ENCODE measurements around the gene DGKI. TPM values are rescaled to one million over a fixed set of nuclear protein-coding genes. Genes with fewer than 3 reads are reported as not detected.

Gene DGKI
- total and polyA plus RNA-seq, 4 donors, result 0.01 to 0.37 (median 0.31) TPM

GRCh38 chr7:137507096-137507495 is 339.7 kb downstream of the DGKI start:
- WGBS, result 54% methylated on average over 2 of the region's 2 CpGs
- H3K4me1 ChIP-seq (ENCODE audit: control insufficient read depth in 4 of 4, insufficient read depth in 4 of 4, low read length in 3 of 4), result no peaks in the 10 kb centered on the region
- TF ChIP-seq, protein P1, sequence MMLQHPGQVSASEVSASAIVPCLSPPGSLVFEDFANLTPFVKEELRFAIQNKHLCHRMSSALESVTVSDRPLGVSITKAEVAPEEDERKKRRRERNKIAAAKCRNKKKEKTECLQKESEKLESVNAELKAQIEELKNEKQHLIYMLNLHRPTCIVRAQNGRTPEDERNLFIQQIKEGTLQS (IDR thresholded peaks at IDR 0.05), result no peak
- TF ChIP-seq RXRA (IDR thresholded peaks at IDR 0.05), result no peak
- no peak for TF ChIP-seq CTCF (IDR thresholded peaks at IDR 0.05; ENCODE audit: low read depth, low read length, missing input control)
- no peak for TF ChIP-seq HNF4A (conservative IDR thresholded peaks at IDR 0.05)
- TF ChIP-seq RAD21 (IDR thresholded peaks at IDR 0.05), result no peak
- TF ChIP-seq, protein P2, sequence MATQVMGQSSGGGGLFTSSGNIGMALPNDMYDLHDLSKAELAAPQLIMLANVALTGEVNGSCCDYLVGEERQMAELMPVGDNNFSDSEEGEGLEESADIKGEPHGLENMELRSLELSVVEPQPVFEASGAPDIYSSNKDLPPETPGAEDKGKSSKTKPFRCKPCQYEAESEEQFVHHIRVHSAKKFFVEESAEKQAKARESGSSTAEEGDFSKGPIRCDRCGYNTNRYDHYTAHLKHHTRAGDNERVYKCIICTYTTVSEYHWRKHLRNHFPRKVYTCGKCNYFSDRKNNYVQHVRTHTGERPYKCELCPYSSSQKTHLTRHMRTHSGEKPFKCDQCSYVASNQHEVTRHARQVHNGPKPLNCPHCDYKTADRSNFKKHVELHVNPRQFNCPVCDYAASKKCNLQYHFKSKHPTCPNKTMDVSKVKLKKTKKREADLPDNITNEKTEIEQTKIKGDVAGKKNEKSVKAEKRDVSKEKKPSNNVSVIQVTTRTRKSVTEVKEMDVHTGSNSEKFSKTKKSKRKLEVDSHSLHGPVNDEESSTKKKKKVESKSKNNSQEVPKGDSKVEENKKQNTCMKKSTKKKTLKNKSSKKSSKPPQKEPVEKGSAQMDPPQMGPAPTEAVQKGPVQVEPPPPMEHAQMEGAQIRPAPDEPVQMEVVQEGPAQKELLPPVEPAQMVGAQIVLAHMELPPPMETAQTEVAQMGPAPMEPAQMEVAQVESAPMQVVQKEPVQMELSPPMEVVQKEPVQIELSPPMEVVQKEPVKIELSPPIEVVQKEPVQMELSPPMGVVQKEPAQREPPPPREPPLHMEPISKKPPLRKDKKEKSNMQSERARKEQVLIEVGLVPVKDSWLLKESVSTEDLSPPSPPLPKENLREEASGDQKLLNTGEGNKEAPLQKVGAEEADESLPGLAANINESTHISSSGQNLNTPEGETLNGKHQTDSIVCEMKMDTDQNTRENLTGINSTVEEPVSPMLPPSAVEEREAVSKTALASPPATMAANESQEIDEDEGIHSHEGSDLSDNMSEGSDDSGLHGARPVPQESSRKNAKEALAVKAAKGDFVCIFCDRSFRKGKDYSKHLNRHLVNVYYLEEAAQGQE (IDR thresholded peaks at IDR 0.05), result no peak
- TF ChIP-seq, protein P3, sequence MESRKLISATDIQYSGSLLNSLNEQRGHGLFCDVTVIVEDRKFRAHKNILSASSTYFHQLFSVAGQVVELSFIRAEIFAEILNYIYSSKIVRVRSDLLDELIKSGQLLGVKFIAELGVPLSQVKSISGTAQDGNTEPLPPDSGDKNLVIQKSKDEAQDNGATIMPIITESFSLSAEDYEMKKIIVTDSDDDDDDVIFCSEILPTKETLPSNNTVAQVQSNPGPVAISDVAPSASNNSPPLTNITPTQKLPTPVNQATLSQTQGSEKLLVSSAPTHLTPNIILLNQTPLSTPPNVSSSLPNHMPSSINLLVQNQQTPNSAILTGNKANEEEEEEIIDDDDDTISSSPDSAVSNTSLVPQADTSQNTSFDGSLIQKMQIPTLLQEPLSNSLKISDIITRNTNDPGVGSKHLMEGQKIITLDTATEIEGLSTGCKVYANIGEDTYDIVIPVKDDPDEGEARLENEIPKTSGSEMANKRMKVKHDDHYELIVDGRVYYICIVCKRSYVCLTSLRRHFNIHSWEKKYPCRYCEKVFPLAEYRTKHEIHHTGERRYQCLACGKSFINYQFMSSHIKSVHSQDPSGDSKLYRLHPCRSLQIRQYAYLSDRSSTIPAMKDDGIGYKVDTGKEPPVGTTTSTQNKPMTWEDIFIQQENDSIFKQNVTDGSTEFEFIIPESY (IDR thresholded peaks at IDR 0.05), result no peak
- no peak for TF ChIP-seq SP1 (IDR thresholded peaks at IDR 0.05)
- TF ChIP-seq GABPA (IDR thresholded peaks at IDR 0.05 in 1 of 2, conservative IDR thresholded peaks at IDR 0.05 in 1 of 2), result no peak
- no peak for TF ChIP-seq EGR1 (IDR thresholded peaks at IDR 0.05; ENCODE audit: low read depth in 2 of 2)
- TF ChIP-seq HNF4G (IDR thresholded peaks at IDR 0.05), result no peak
- H3K27ac ChIP-seq (ENCODE audit: low read depth in 1 of 2, low read length in 2 of 2), result no peak overlapping the region
- no peak overlapping the region for H3K4me3 ChIP-seq (ENCODE audit: low read depth in 1 of 3, low read length in 3 of 3)
- no peaks in the 10 kb centered on the region for H3K27me3 ChIP-seq (ENCODE audit: control insufficient read depth in 4 of 4, insufficient read depth in 4 of 4, low read length in 3 of 4)
- no peaks in the 10 kb centered on the region for H3K36me3 ChIP-seq (ENCODE audit: control insufficient read depth in 4 of 4, insufficient read depth in 3 of 4, low read depth in 1 of 4, low read length in 3 of 4)
- no peak overlapping the region for H3K9ac ChIP-seq (ENCODE audit: low read depth in 1 of 2, low read length in 2 of 2)
- no peaks in the 10 kb centered on the region for H3K9me3 ChIP-seq (ENCODE audit: control insufficient read depth in 4 of 4, low read length in 3 of 4)
- DNase-seq (ENCODE audit: low spot score), result no peak

- Histone ChIP-seq H3K36me3 (ENCODE audit: control insufficient read depth in 4 of 4, insufficient read depth in 3 of 4, low read depth in 1 of 4, low read length in 3 of 4) (no peaks in the 10 kb centered on the region), H3K27me3 (ENCODE audit: control insufficient read depth in 4 of 4, insufficient read depth in 4 of 4, low read length in 3 of 4) (no peaks in the 10 kb centered on the region), H3K9me3 (ENCODE audit: control insufficient read depth in 4 of 4, low read length in 3 of 4) (no peaks in the 10 kb centered on the region), H3K4me3 (ENCODE audit: low read depth in 1 of 3, low read length in 3 of 3) (no peak overlapping the region), H3K9ac (ENCODE audit: low read depth in 1 of 2, low read length in 2 of 2) (no peak overlapping the region), H3K4me1 (ENCODE audit: control insufficient read depth in 4 of 4, insufficient read depth in 4 of 4, low read length in 3 of 4) (no peaks in the 10 kb centered on the region), H3K27ac (ENCODE audit: low read depth in 1 of 2, low read length in 2 of 2) (no peak overlapping the region)
- TF ChIP-seq SP1 (IDR thresholded peaks at IDR 0.05), result no peak
- TF ChIP-seq, protein P3 (IDR thresholded peaks at IDR 0.05), result no peak
- 58% methylated on average over 3 of the region's 3 CpGs for WGBS
- DNase-seq (ENCODE audit: low spot score), result no peak
Measured at GRCh38 chr7:137506031-137506430, 340.7 kb downstream of the DGKI start.
